HepG2 (cell line): Measurements from ENCODE around the gene ANKS1B. TPM values are rescaled to one million over a fixed set of nuclear protein-coding genes. Genes with fewer than 3 reads are reported as not detected.

Experiments
- ATAC-seq: fragments of 200-7000 bp; cut with Tn5 transposase; 3 replicates; pipeline ENCODE4 v1.9.1; 2020; ENCODE audit warnings: mild to moderate bottlenecking, moderate library complexity
- BruUV-seq: library from RNA; stranded (reverse); fragments of 400-500 nt; replicated peaks from 2 replicates; lab custom pipeline; 2021; lab: Mats Ljungman, UMichigan
- CTCF ChIA-PET: fragments of 300-600 bp; formaldehyde crosslinking; extraction: SDS; loops from one replicate; lab custom pipeline; 2021; ENCODE audit warnings: low total read pairs, inconsistent platforms, low intra/inter-chr PET ratio; lab: Yijun Ruan, JAX
- POLR2A ChIA-PET: fragments of 350-600 bp; sonication (Branson Sonifier 250); formaldehyde crosslinking; loops from one replicate; lab custom pipeline; 2020; ENCODE audit warnings: antibody characterized with exemption, inconsistent platforms; lab: Yijun Ruan, JAX
- DNase-seq: peaks from one replicate; pipeline ENCODE4 v3.0.0-alpha.2; 2015; ENCODE audit warnings: low spot score
- FAIRE-seq: peaks from 3 replicates; lab custom pipeline; 2011; peaks lifted over from hg19 to GRCh38; lab: Jason Lieb, UNC
- H2AFZ ChIP-seq: one replicate; pipeline ENCODE4 v1.6.1; 2011; ENCODE audit warnings: low read length, inconsistent platforms
- H3K27ac ChIP-seq: fragments of 300-600 bp; 3 replicates; pipeline ENCODE4 v1.8.0; 2011; ENCODE audit warnings: mixed run types, mild to moderate bottlenecking, mixed read lengths, low read length, inconsistent platforms; ENCODE audit not compliant: insufficient read depth; ENCODE audit errors: extremely low read length
- H3K27me3 ChIP-seq, 2 experiments: fragments of 200-600 bp in 1 of 2; 2 replicates in 1 of 2; 3 replicates in 1 of 2; pipeline versions ENCODE4 v1.6.0 to v1.8.0; 2011; ENCODE audit warnings: low read length in 2 of 2, mild to moderate bottlenecking in 2 of 2, moderate library complexity in 2 of 2, inconsistent platforms in 1 of 2; ENCODE audit not compliant: insufficient read depth in 2 of 2, control insufficient read depth in 1 of 2
- H3K36me3 ChIP-seq, 2 experiments: fragments of 200-600 bp in 1 of 2; replicated peaks in 1 of 2; 2 replicates in 1 of 2; 3 replicates in 1 of 2; pipeline versions ENCODE4 v1.5.1 to v1.8.0; 2011; ENCODE audit warnings: low read length in 2 of 2, inconsistent platforms in 1 of 2; ENCODE audit not compliant: insufficient read depth in 2 of 2, control insufficient read depth in 1 of 2
- H3K4me1 ChIP-seq: 2 replicates; pipeline ENCODE4 v1.5.1; 2012; ENCODE audit warnings: low read length, inconsistent platforms; ENCODE audit not compliant: insufficient read depth
- H3K4me2 ChIP-seq: 2 replicates; pipeline ENCODE4 v1.6.0; 2011; ENCODE audit warnings: low read depth, low read length, inconsistent platforms
- H3K4me3 ChIP-seq, 3 experiments: fragments of 200-600 bp in 1 of 3; sonication (generic), shearing (Covaris generic) in 1 of 3; replicated peaks in 1 of 3; 2 replicates each; pipeline ENCODE4 v1.5.1; 2011 to 2016; ENCODE audit warnings: low read length in 3 of 3, inconsistent platforms in 2 of 3, low read depth in 2 of 3, mild to moderate bottlenecking in 2 of 3, control low read depth in 1 of 3, mixed read lengths in 1 of 3; ENCODE audit not compliant: insufficient read depth in 1 of 3
- H3K79me2 ChIP-seq: one replicate; pipeline ENCODE4 v1.6.1; 2011; ENCODE audit warnings: low read length, inconsistent platforms; ENCODE audit not compliant: insufficient read depth
- H3K9ac ChIP-seq: 2 replicates; pipeline ENCODE4 v1.6.0; 2011; ENCODE audit warnings: mild to moderate bottlenecking, low read depth, low read length, inconsistent platforms; ENCODE audit not compliant: insufficient read depth
- H3K9me3 ChIP-seq: 2 replicates; pipeline ENCODE4 v1.5.1; 2012; ENCODE audit warnings: mild to moderate bottlenecking, low read length
- H4K20me1 ChIP-seq: 2 replicates; pipeline ENCODE4 v1.6.0; 2011; ENCODE audit warnings: inconsistent platforms, mild to moderate bottlenecking, low read length, moderate library complexity; ENCODE audit not compliant: insufficient read depth
- CBX2 ChIP-seq, 2 experiments: fragments of 200-600 bp in 1 of 2; sonication (generic); formaldehyde crosslinking in 1 of 2; IDR thresholded peaks; 2 replicates each; pipeline versions ENCODE4 v1.7.0 to v1.8.1; 2018 to 2022; ENCODE audit warnings: low read depth in 2 of 2, low read length in 1 of 2, mild to moderate bottlenecking in 1 of 2, missing genetic modification reagents in 1 of 2
- HDAC1 ChIP-seq: sonication (generic); formaldehyde crosslinking; IDR thresholded peaks from 2 replicates; pipeline ENCODE4 v1.5.1; 2020; ENCODE audit warnings: mild to moderate bottlenecking, missing genetic modification reagents
- HOXA9 ChIP-seq: sonication (generic); formaldehyde crosslinking; IDR thresholded peaks from 2 replicates; pipeline ENCODE4 v1.8.1; 2022; ENCODE audit warnings: missing genetic modification reagents, mild to moderate bottlenecking, moderate library complexity, borderline replicate concordance
- MED1 ChIP-seq: sonication (generic); formaldehyde crosslinking; IDR thresholded peaks from 2 replicates; pipeline ENCODE4 v1.4.0; 2020; ENCODE audit warnings: missing genetic modification reagents
- PITX1 ChIP-seq: sonication (generic); formaldehyde crosslinking; IDR thresholded peaks from 2 replicates; pipeline ENCODE4 v1.5.1; 2020; ENCODE audit warnings: mild to moderate bottlenecking, missing genetic modification reagents
- REPIN1 ChIP-seq: sonication (generic); formaldehyde crosslinking; IDR thresholded peaks from 2 replicates; pipeline ENCODE4 v1.8.0; 2022; ENCODE audit warnings: missing genetic modification reagents, low read depth, mild to moderate bottlenecking, borderline replicate concordance
- REXO4 ChIP-seq: sonication (generic); formaldehyde crosslinking; IDR thresholded peaks from 2 replicates; pipeline ENCODE4 v1.8.0; 2022; ENCODE audit warnings: missing genetic modification reagents, mild to moderate bottlenecking, borderline replicate concordance
- ZNF326 ChIP-seq: sonication (generic); formaldehyde crosslinking; IDR thresholded peaks from 2 replicates; pipeline ENCODE4 v1.4.0; 2020; ENCODE audit warnings: missing genetic modification reagents, borderline replicate concordance
- ZNF354B ChIP-seq: sonication (generic); formaldehyde crosslinking; IDR thresholded peaks from 2 replicates; pipeline ENCODE4 v1.8.0; 2022; ENCODE audit warnings: mild to moderate bottlenecking, missing genetic modification reagents
- ZNF75D ChIP-seq: sonication (generic); formaldehyde crosslinking; IDR thresholded peaks from 2 replicates; pipeline ENCODE4 v1.8.1; 2023; ENCODE audit warnings: missing genetic modification reagents, mild to moderate bottlenecking, borderline replicate concordance
- ZNF790 ChIP-seq: sonication (generic); formaldehyde crosslinking; IDR thresholded peaks from 2 replicates; pipeline ENCODE4 v1.8.0; 2022; ENCODE audit warnings: missing genetic modification reagents, mild to moderate bottlenecking, borderline replicate concordance
- WGBS: methylation state at CpG from one replicate; pipeline ENCODE4 v1.1.6; 2017; ENCODE audit warnings: low lambda C conversion rate; 5-methylcytosine and 5-hydroxymethylcytosine counted together
- in situ Hi-C: cut with HindIII; loops from 2 replicates; pipeline ENCODE4 v1.10.0; 2017; ENCODE audit warnings: low pct_unique_long_range_greater_than_20kb; ENCODE audit not compliant: extremely low pct_ligation_motif_present
- intact Hi-C: fragments of 100-400 bp; cut with micrococcal nuclease; formaldehyde crosslinking; loops from one replicate; pipeline ENCODE4 v1.10.0; 2022; ENCODE audit not compliant: unreplicated experiment
- polyA plus RNA-seq, 8 experiments: library from polyadenylated mRNA; depleted of rRNA in 3 of 8; stranded (reverse) in 7 of 8; unstranded in 1 of 8; fragments of >200 nt; fragmentation: Illumina TruSeq in 4 of 8; extraction: Trizol in 4 of 8; gene quantifications; 2 replicates each; pipeline versions ENCODE4 v1.2.1 to v1.2.3, GENCODE V29; 2011 to 2016; ENCODE audit warnings: low read depth in 4 of 8, missing spikeins in 1 of 8, mixed read lengths in 1 of 8; ENCODE audit not compliant: insufficient read depth in 1 of 8
- total RNA-seq, 5 experiments: library from RNA; depleted of rRNA; stranded (reverse); fragments of >200 nt; fragmentation: Illumina TruSeq; extraction: Trizol; gene quantifications; 2 replicates each; pipeline ENCODE4 v1.2.3, GENCODE V29; 2016; ENCODE audit warnings: low read depth in 1 of 5
- TF ChIP-seq, protein P1 (sequence below): sonication (generic); formaldehyde crosslinking; IDR thresholded peaks from 2 replicates; pipeline ENCODE4 v1.8.1; 2023; ENCODE audit warnings: mild to moderate bottlenecking, moderate library complexity, missing genetic modification reagents
- TF ChIP-seq, protein P2 (sequence below): sonication (generic); formaldehyde crosslinking; conservative IDR thresholded peaks from 2 replicates; pipeline ENCODE4 v1.4.0; 2020; ENCODE audit warnings: missing genetic modification reagents
- TF ChIP-seq, protein P3 (sequence below): sonication (generic); formaldehyde crosslinking; IDR thresholded peaks from 2 replicates; pipeline ENCODE4 v1.4.0; 2020; ENCODE audit warnings: missing genetic modification reagents

ANKS1B gene
- total and polyA plus RNA-seq, 2 of the 13 experiments (the other 11 are each of a cell fraction or from before 2014, with no cell fraction given), result 0.15 TPM; not detected in 1

DNA sequence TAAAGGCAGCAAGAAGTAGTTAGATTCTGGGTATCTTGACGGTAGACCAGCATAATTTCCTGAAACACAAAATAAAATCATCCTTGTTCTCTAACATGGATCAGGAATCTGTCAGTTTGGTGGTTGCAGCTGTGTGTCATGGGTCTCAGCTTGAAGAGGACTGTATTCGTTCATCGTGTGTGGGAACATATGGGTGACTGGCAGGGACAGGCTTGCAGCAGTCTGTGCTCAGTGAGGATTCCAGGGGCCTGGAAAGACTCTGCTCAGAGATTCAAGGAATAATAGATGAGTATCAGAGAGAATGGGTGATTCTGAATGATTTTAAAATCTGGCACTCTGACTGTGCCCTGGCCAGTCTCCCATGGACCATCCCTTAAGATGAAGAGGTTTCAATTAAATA lies 918.0 kb downstream of the ANKS1B start:
- Histone ChIP-seq H3K4me2 (no peak overlapping the region), H4K20me1 (no peaks in the 10 kb centered on the region), H3K36me3 (no peaks in the 10 kb centered on the region), H3K4me1 (no peaks in the 10 kb centered on the region), H2AFZ (no peak overlapping the region), H3K27me3 (peaks cover 0 to 2% of the 10 kb centered on the region in 2 experiments; a peak in 1 of 5 replicates), H3K9ac (no peak overlapping the region), H3K79me2 (no peaks in the 10 kb centered on the region), H3K9me3 (no peaks in the 10 kb centered on the region), H3K27ac (no peak overlapping the region), H3K4me3 (no peak overlapping the region)
- DNase-seq (no peak), ATAC-seq (no peak), FAIRE-seq (no peak)
- BruUV-seq, result no TSS peak
- POLR2A ChIA-PET, result no interaction called here
- intact Hi-C loops (no loop called here), in situ Hi-C loops (no loop called here)
- CTCF ChIA-PET, result no interaction called here
- WGBS, result 0% methylated on average over 3 of the region's 3 CpGs
- TF ChIP-seq, protein P1, sequence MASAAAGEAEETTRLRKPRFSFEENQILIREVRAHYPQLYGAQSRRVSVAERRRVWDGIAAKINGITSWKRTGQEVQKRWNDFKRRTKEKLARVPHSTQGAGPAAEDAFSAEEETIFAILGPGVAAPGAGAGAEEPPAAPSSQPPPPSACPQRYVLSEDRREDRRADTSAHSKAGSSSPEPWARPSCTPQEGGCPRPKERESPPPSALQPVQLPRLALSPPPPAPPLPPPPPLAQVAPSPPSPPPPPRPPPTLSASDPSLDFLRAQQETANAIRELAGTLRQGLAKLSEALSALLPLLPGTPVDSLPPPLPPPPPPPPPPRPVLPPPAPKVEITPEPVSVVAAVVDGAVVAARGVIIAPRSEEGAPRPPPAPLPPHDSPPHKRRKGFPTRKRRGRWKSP (CRISPR knock-in tag), result no peak
- no peak for TF ChIP-seq REPIN1

DNA sequence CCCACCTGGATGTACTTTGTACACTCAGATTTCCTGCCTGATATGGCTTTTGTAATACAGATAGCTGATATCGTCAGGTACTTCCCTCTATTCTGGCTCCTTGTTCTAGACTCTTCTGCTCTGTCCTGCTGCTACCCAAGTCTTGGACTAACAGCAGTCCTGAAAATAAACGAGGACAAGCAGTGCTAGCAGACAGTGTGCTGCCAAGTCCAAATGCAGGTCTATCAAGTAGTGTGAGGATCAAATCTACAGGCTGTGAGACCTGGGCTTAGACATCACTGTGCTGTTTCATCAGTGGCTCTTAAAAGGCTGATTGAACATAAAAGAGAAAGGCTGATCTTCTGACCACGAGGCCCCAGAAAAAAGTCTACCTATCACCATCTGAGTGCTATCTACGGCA lies 921.6 kb downstream of the ANKS1B start:
- no peaks in the 10 kb centered on the region for H3K36me3 ChIP-seq
- no peak for DNase-seq
- H3K4me2 ChIP-seq, result no peak overlapping the region
- peaks cover 0 to 2% of the 10 kb centered on the region in 2 experiments; a peak in 1 of 5 replicates for H3K27me3 ChIP-seq
- H3K4me1 ChIP-seq, result no peaks in the 10 kb centered on the region
- ChIA-PET POLR2A (no interaction called here), CTCF (no interaction called here)
- in situ Hi-C loops (no loop called here), intact Hi-C loops (no loop called here)
- H3K9me3 ChIP-seq, result no peaks in the 10 kb centered on the region
- no peaks in the 10 kb centered on the region for H4K20me1 ChIP-seq
- H3K79me2 ChIP-seq, result no peaks in the 10 kb centered on the region
- 2% methylated on average over 4 of the region's 4 CpGs for WGBS
- BruUV-seq, result no TSS peak
- no peak for FAIRE-seq
- no peak overlapping the region for H3K9ac ChIP-seq
- H3K27ac ChIP-seq, result no peak overlapping the region
- no peak for ATAC-seq
- H3K4me3 ChIP-seq, result no peak overlapping the region
- no peak overlapping the region for H2AFZ ChIP-seq
- TF ChIP-seq ZNF75D (CRISPR knock-in tag) (no peak), ZNF326 (no peak), CBX2 (IDR thresholded peaks at IDR 0.05; ENCODE audit: low read depth, low read length) (no peak), CBX2 (CRISPR knock-in tag; IDR thresholded peaks at IDR 0.05; ENCODE audit: low read depth) (no peak), ZNF354B (CRISPR knock-in tag) (no peak), HOXA9 (CRISPR knock-in tag) (no peak), MED1 (no peak), REXO4 (CRISPR knock-in tag) (no peak), HDAC1 (CRISPR knock-in tag) (no peak), PITX1 (no peak), ZNF790 (CRISPR knock-in tag) (no peak)
- TF ChIP-seq, protein P2, sequence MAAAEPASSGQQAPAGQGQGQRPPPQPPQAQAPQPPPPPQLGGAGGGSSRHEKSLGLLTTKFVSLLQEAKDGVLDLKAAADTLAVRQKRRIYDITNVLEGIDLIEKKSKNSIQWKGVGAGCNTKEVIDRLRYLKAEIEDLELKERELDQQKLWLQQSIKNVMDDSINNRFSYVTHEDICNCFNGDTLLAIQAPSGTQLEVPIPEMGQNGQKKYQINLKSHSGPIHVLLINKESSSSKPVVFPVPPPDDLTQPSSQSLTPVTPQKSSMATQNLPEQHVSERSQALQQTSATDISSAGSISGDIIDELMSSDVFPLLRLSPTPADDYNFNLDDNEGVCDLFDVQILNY (CRISPR knock-in tag), result no peak
- TF ChIP-seq, protein P3, sequence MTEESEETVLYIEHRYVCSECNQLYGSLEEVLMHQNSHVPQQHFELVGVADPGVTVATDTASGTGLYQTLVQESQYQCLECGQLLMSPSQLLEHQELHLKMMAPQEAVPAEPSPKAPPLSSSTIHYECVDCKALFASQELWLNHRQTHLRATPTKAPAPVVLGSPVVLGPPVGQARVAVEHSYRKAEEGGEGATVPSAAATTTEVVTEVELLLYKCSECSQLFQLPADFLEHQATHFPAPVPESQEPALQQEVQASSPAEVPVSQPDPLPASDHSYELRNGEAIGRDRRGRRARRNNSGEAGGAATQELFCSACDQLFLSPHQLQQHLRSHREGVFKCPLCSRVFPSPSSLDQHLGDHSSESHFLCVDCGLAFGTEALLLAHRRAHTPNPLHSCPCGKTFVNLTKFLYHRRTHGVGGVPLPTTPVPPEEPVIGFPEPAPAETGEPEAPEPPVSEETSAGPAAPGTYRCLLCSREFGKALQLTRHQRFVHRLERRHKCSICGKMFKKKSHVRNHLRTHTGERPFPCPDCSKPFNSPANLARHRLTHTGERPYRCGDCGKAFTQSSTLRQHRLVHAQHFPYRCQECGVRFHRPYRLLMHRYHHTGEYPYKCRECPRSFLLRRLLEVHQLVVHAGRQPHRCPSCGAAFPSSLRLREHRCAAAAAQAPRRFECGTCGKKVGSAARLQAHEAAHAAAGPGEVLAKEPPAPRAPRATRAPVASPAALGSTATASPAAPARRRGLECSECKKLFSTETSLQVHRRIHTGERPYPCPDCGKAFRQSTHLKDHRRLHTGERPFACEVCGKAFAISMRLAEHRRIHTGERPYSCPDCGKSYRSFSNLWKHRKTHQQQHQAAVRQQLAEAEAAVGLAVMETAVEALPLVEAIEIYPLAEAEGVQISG (CRISPR knock-in tag), result no peak
